ENCODE results near the gene NLRC5. TPM values are rescaled to one million over a fixed set of nuclear protein-coding genes. Genes with fewer than 3 reads are reported as not detected.
"Not testable (repeated sequence)": the region's sequence is repeated elsewhere in the genome, so short reads cannot be mapped to it uniquely, and the experiment has no call there.

NLRC5 gene
- total RNA-seq, 4 donors from 2014 or later, result 32.4 to 57.9 (median 37.1) TPM

DNA sequence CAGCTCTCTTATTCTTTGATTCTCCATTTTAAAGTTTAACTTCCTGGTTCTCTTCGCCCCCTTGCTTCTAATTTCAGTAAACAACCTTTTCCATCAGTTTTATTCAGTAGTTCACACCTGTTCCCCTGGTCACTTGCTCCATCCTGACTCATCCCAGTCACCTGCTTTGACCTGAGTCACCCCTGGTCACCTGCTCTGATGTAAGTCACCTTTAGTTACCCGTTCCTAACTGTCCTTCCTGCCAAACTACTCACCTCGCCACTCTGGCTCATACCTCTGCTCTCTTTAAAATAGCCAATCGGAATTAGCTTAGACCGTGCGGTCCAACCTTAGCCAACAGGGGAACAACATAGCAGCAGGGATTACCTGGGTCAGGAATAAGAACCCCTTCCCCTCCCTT is 4.7 kb upstream of the NLRC5 start:
- H3K27me3 ChIP-seq, result no peaks in the 10 kb centered on the region
- 92 to 94% methylated on average over 6 of the region's 6 CpGs for WGBS, 2 donors

DNA sequence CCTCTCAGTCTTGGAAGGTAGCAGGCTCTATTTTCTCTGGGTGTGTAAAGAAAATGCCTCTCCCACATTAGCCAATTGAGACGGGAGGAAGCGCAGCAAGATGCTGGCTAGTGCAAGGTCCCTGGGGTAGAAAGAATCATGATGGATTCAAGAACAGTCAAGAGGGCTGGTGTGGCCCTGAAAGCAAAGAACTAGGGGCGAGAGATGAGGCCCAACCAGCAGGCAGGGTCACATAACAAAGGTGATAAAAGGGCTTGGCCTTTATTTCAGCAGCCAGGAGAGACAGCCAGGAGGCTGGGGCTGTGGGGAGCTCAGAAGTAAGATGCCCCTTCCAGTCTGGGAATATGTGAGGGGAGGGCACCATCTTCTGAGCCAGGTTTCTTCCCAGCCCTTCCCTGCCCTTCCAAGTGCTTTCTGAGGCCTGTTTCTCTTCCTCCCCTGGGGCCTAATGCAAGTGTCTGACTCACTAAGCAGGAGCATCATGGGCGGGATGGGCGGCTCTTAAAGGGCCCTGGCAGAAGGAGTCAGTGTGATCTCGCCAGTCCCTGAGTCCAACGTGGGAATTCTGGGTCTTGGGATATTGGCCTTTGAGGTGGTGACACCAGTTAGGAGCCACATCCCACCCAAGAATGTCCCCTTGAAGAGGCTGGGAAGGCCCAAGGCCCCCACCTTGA is 3.9 kb upstream of the NLRC5 start:
- 51 to 63% methylated on average over 6 to 7 of the region's 7 CpGs for WGBS, 2 donors
- Histone ChIP-seq H3K27ac (peak overlapping the region in 3 of 4 donors; percentile 36 to 80 (median 75)), H3K4me1 (peaks cover 0 to 48% (median 18%) of the 10 kb centered on the region in 4 donors), H3K36me3 (peaks cover 0 to 12% (median 0%) of the 10 kb centered on the region in 3 donors), H3K9me3 (no peaks in the 10 kb centered on the region), H3K4me3 (no peak overlapping the region), H3K27me3 (no peaks in the 10 kb centered on the region)
- TF ChIP-seq EP300 (IDR thresholded peaks at IDR 0.05), result peak in 1 of 2 donors; percentile 46
- TF ChIP-seq, protein P1, sequence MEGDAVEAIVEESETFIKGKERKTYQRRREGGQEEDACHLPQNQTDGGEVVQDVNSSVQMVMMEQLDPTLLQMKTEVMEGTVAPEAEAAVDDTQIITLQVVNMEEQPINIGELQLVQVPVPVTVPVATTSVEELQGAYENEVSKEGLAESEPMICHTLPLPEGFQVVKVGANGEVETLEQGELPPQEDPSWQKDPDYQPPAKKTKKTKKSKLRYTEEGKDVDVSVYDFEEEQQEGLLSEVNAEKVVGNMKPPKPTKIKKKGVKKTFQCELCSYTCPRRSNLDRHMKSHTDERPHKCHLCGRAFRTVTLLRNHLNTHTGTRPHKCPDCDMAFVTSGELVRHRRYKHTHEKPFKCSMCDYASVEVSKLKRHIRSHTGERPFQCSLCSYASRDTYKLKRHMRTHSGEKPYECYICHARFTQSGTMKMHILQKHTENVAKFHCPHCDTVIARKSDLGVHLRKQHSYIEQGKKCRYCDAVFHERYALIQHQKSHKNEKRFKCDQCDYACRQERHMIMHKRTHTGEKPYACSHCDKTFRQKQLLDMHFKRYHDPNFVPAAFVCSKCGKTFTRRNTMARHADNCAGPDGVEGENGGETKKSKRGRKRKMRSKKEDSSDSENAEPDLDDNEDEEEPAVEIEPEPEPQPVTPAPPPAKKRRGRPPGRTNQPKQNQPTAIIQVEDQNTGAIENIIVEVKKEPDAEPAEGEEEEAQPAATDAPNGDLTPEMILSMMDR (IDR thresholded peaks at IDR 0.05), result no peak
- DNase-seq (ENCODE audit: low spot score in 2 of 2), result peak; percentile 70 to 75

More for the DNA sequence above, 4.7 kb upstream of the NLRC5 start:
- TF ChIP-seq EP300 (IDR thresholded peaks at IDR 0.05) (no peak), POLR2A (IDR thresholded peaks at IDR 0.05) (no peak)
- TF ChIP-seq, protein P1 (IDR thresholded peaks at IDR 0.05), result no peak
- Histone ChIP-seq H3K4me3 (no peak overlapping the region), H3K4me1 (peaks cover 0 to 42% (median 12%) of the 10 kb centered on the region in 4 donors), H3K9me3 (no peaks in the 10 kb centered on the region), H3K36me3 (peaks cover 0 to 12% (median 0%) of the 10 kb centered on the region in 3 donors), H3K27ac (peak overlapping the region in 1 of 4 donors; percentile 36)
- DNase-seq (ENCODE audit: low spot score in 2 of 2), result no peak

DNA sequence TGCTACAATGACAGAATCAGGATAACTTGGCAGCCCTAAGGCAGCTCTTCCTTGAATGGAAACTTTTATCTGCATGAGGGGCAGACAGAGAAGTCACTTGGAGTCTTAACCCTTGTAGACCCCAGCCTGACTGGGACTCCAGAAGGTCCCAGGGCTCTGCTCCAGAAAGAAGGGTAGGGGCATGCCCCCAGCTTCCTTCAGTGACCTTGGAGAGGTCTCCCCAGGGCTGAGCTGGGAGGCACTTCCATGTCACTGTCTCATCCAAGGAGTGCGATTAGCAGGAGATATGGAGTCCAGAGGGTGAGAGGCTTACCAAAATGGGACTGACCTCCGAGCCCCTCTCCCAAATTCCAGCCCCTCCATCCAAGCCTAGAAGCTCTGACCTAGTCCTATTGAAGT is 3.4 kb upstream of the NLRC5 start:
- no peaks in the 10 kb centered on the region for H3K9me3 ChIP-seq
- 83 to 88% methylated on average over 1 to 2 of the region's 2 CpGs for WGBS, 2 donors
- no peaks in the 10 kb centered on the region for H3K27me3 ChIP-seq
- no peak for DNase-seq (ENCODE audit: low spot score in 2 of 2)
- TF ChIP-seq POLR2A (IDR thresholded peaks at IDR 0.05), result no peak
- TF ChIP-seq, protein P1 (IDR thresholded peaks at IDR 0.05), result no peak
- TF ChIP-seq EP300 (IDR thresholded peaks at IDR 0.05), result no peak
- H3K27ac ChIP-seq, result peak overlapping the region in 3 of 4 donors; percentile 36 to 80 (median 75)
- H3K4me3 ChIP-seq, result no peak overlapping the region
- peaks cover 0 to 12% (median 0%) of the 10 kb centered on the region in 3 donors for H3K36me3 ChIP-seq
- H3K4me1 ChIP-seq, result peaks cover 0 to 53% (median 22%) of the 10 kb centered on the region in 4 donors

DNA sequence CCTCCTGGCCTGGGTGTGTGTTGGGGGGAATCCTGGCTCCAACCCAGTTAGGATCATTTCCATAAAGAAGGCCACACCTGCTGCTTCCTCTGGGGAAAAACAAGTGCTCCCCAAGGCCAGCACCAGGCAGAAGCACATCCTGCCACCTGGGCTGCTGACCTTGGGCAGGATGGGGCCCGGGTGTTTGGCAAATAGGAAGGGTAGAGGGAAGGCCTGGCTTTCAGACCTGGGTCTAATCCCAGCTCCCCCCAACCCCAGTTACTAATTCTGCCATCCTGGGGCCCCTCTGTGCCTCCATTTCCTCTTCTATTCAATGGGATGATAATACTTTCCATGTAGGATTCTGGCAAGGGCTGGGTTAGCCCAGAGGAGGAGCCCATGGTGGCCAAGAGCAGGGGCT is 3.0 kb upstream of the NLRC5 start:
- no peaks in the 10 kb centered on the region for H3K27me3 ChIP-seq
- DNase-seq (ENCODE audit: low spot score in 2 of 2), result no peak
- peaks cover 0 to 56% (median 23%) of the 10 kb centered on the region in 4 donors for H3K4me1 ChIP-seq
- no peaks in the 10 kb centered on the region for H3K9me3 ChIP-seq
- WGBS, 2 donors, result 70 to 89% methylated on average over 1 of the region's 1 CpG
- H3K4me3 ChIP-seq, result no peak overlapping the region
- TF ChIP-seq POLR2A (IDR thresholded peaks at IDR 0.05), result no peak
- TF ChIP-seq, protein P1 (IDR thresholded peaks at IDR 0.05), result no peak
- no peak for TF ChIP-seq EP300 (IDR thresholded peaks at IDR 0.05)
- H3K27ac ChIP-seq, result peak overlapping the region in 3 of 4 donors; percentile 36 to 80 (median 75)
- peaks cover 0 to 12% (median 0%) of the 10 kb centered on the region in 3 donors for H3K36me3 ChIP-seq

DNA sequence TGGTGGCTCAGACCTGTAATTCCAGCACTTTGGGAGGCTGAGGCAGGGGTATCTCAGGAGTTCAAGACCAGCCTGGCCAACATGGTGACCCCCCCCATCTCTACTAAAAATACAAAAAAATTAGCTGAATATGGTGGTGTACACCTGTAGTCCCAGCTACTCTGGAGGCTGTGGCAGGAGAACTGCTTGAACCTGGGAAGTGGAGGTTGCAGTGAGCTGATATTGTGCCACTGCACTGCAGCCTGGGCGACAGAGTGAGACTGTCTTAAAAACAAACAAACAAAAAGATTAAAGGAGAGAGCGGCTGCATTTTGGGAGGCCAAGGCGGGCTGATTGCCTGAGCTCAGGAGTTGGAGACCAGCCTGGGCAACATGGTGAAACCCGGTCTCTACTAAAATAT is 2.4 kb upstream of the NLRC5 start:
- not testable (repeated sequence) for H3K27me3 ChIP-seq; H3K27ac ChIP-seq; H3K9me3 ChIP-seq; DNase-seq (ENCODE audit: low spot score in 2 of 2); H3K4me3 ChIP-seq; H3K36me3 ChIP-seq
- WGBS, 2 donors, result 86 to 93% methylated on average over 4 of the region's 4 CpGs
- H3K4me1 ChIP-seq, result peaks cover 0 to 60% (median 23%) of the 10 kb centered on the region in 4 donors

All from tibial nerve (tissue), 4 donors.